Hematopoietic multipotent progenitor cell treated with erythropoietin and hydrocortisone succinate and interleukin-3 and kit ligand, for 6 days (in vitro differentiated cells): ENCODE results near the gene ROPN1B.

ENCODE experiments used
- DNase-seq: peaks from one replicate; pipeline ENCODE4 v3.0.0-alpha.2; 2015

Gene ROPN1B

GRCh38 chr3:126005951-126006350, 37.0 kb downstream of the ROPN1B start:
- peak; percentile 9 for DNase-seq

DNA sequence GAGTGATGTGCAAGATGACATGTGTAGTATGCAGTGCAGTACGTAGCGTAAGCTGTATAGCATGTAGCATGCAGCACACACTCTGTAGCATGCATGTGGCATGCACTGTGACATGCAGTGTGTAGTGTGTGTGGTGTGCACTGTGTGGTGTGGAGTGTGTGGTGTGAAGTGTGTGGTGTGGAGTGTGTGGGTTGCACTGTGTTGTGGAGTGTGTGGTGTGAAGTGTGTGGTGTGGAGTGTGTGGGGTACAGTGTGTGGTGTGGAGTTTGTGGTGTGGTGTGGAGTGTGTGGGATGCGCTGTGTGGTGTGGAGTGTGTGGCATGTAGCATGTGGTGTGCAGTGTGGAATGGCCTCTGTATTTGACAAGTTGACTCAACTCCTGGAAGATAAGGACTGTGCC, 39.2 kb downstream of the ROPN1B start:
- no peak for DNase-seq

- DNase-seq, result no peak
Measured at GRCh38 chr3:126009181-126009580, 40.2 kb downstream of the ROPN1B start.

- DNase-seq, result no peak
Measured at GRCh38 chr3:126013751-126014156, 44.8 kb downstream of the ROPN1B start.

DNA sequence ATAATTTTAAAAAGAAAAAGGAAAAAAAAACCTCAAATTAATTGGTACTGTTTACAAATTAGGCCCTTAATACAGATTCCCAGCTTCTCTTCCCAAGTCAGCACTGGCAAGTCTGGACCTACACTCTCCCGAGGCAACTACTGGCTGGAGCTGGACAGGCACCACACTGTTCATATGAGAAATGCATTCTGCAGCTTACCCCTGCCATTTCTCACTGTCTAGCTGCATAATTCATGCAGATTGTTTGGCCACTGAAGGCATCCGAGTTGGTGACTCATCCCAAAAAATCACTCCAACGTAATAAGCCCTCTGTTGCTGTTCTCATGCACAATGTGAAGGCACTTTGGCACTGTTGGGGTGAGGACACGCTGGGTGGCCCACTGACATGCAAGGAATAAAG, 45.3 kb downstream of the ROPN1B start:
- DNase-seq, result no peak

DNA sequence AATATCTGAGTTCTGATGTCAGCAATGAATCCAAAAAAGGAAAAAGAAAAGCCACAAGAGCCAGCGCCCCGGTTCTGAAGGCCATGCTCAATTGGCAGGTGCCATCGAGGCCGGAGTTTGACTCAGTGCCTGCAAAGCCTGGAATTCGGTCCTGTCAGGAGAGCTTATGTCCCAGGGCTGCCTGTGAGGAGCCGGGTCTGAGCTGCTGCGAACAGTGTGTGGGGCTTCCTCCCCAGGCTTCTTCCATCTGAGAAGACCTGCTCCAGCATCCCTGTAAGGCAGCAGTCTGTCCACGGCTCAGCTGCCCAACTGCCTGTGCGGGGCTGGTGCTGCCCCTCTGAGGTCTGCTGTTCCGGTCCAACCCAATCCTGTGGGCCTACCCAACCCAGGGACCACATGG, 46.1 kb downstream of the ROPN1B start:
- no peak for DNase-seq

DNA sequence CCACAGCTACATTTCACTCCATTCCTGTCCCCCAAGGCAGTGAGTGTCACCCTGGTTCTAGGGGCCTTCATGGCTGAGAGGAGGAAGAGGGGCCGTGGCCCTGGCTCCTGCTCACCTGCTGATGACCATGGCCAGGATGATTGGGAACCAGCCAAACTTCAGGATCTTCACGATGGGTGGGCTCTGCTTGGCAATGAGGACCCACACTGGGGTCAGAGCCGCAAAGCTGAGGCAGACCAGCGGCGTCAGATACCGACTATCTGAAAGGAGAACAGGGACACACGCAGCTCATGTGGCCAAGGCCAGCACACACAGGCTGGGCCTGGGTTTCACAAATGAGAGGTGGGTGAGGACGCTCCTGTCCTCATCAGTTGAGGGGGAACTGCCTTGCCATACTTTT, 47.6 kb downstream of the ROPN1B start:
- no peak for DNase-seq

DNA sequence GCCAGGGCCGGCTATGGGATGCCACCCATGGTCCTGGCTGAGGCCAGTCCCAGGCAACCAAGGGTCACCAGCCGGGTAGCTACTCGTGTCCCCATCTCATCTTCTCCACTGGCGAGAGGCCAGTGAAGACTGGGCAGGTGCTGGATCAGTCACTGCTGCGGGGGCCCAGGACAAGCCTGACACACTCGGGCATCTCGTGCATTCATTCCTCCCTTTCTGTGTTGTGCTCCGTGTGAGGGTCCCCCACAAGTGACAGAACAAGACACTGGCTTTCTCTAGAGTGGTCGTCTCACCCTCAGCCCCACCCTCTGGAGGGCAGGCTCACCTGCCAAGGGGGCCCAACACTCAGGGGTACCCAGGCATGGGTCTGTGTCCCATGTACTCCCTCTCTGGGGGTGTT, 48.4 kb downstream of the ROPN1B start:
- no peak for DNase-seq

DNA sequence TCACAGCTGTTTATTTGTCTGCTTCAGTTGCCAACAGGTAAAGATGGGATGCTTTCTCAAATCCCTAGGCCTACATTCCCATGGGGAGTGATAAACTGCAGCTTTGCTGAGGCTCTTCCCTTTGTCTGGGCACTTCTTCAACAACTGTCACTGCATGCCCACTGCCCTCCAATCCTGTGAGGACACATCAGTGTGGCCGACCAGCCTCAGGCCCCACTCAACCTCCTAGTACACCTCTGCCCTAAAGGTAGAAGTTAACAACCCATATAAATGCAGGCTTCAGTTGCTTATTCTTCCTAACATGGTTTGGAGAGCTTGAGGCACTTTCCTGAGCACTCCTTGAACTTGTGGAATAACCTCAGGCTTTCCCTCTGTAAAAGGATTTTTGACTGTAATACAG, 49.6 kb downstream of the ROPN1B start:
- DNase-seq, result no peak

DNA sequence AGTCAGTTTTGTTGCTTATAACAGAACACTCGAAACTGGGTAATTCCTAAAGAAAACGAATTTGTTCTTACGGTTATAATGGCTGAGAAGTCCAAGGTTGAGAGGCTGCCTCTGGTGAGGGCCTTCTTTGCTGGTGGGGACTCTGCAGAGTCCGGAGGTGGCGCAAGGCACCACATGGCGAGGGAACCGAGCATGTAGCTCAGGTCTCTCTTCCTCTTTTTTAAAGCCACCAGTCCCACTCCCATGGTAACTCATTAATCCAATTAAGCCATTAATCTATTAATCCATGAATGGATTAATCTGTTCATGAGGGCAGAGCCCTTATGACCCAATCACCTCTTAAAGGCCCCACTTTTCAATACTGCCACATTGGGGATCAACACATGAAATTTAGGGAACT, 50.0 kb downstream of the ROPN1B start:
- DNase-seq, result no peak

DNA sequence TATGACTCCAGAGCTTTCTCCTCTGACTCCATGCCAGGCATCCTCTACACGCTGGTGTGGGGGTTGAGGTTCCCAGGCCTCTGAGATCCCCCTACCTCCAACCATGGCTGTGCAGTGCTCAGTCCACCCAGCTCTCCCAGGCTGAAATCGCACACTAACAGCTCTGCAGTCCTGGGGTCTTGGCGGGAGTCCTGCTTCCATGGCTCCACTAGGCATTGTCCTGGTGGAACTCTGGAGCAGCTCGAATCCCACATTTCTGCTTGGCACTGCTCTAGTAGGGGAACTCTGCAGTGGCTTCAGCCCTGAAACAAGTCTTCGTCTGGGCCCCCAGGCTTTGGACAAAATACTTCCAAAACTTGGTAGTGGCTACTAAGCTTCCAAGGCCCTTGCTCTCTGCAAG, 50.7 kb downstream of the ROPN1B start:
- DNase-seq, result no peak

DNA sequence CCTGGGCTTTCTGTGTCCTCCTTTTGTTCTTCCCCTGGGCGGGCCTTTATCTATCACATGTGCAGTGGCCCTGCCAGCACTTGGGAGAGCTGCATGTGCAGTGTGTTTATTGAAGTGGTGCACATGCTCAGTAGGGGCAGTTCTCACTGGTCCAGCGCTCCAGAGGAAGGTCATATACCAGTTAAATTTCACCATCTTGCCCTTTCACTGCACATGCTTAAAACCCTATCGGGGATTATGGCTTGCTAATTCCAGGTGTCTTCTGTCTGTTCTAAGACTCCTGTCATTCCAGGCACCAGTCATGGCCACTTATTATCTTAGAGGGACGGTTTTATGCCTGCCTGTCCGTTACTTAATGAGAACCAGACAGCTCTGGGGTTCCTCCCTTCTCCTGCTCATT, 52.2 kb downstream of the ROPN1B start:
- DNase-seq, result no peak

DNA sequence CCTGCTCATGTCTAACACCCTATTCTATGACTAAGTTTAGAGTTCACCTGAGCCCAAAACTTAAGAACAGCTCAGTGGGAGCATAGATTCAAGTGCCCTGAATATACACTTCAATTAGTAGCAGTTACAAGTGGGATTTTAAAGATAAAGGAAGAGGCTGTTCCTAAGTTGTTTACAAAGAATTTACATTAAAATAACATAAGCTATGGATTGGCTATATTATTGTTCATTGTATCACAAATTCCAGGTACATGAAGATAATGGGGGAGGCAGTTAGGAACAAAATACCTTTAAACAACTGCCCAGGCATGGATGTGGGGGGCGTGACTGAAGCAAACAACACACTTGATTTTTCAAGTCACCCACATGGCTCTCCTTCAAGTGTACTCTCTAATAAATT, 52.7 kb downstream of the ROPN1B start:
- no peak for DNase-seq

- no peak for DNase-seq
Measured at GRCh38 chr3:126022741-126023359, 53.9 kb downstream of the ROPN1B start.

- no peak for DNase-seq
Measured at GRCh38 chr3:126023390-126023789, 54.4 kb downstream of the ROPN1B start.

DNA sequence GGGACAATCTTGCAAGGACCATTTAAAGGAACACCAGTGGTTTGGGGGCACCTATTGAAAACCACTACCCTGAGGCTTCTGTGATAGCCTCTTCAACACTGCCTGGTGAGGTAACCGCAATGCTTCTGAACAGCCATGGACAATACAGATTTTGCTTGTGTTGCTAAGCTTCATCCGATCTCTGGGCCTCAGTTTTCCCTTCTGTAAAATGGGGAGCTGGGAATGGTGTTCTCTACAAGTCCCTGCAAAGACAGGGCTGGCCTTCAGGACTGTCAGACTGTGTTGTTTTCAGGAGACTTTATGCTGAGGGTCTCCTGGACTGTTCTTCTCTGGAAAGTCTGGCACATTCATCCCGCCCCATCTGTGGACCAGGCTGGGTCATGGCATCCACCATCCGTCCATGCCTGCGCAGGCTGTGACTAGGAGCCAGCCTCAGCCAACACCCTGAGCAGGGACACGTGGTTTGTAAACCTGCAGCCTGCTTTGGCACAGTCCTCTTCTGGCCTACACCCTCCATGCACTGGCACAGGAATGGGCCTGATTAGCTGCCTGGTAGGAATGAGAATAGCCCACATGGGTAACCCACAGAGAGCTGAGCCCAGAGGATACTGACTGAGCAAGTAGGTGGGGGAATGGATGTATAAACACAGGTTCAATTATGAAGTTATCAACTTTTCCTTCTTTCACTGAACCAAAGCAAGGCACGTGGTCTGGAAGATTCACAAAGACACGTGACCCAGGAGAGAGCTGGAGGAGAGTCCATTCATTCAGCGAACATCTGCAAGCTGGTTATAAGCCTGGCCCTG, 55.3 kb downstream of the ROPN1B start:
- no peak for DNase-seq

DNA sequence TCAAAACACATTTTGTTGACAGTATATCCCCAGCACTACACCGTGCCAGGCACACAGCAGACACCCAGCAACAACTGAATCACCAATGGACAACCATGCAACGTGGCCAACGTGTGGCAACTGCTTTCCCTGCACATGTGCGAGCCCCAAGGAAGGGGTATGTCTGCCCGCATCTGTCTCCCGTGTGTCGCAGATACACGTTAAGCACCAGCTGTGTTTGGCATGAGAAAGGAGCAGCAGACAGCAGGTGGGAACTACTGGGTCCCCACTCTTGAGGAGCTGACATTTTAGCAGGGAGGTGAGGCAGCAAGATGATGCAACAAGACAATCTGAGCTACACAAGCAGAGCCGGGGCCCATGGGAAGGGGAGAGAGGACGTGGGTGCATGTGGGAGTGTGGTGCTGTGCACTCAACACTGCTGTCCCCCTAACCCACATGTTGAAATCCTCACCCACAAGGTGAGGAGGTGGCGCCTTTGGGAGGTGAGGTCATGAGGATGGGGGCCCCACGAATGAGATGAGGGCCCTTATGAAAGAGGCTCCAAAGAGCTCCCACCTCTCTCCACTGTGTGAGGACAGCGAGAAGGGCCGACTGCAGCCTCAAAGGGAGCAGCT, 56.2 kb downstream of the ROPN1B start:
- no peak for DNase-seq

- no peak for DNase-seq
Measured at GRCh38 chr3:126025862-126026261, 56.9 kb downstream of the ROPN1B start.

GRCh38 chr3:126026277-126026751, 57.3 kb downstream of the ROPN1B start:
- no peak for DNase-seq

DNA sequence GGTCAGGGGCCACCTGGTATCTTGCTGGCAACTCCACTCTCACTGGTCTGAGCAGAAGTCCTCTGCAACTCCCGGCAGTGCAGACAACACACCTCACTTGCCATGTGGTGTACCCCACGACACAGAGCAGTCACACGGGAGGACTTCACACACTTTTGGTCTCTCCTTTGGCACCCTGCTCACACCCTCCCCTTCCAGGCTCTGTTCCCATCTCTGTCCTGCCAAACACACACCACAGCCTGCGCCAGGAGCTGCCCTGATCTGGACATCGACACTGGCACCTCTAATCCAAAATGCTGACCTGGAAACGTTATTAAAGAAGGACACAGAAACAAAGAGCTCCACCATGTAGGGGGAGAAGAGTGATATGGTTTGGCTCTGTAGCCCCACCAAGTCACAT, 57.8 kb downstream of the ROPN1B start:
- no peak for DNase-seq

DNA sequence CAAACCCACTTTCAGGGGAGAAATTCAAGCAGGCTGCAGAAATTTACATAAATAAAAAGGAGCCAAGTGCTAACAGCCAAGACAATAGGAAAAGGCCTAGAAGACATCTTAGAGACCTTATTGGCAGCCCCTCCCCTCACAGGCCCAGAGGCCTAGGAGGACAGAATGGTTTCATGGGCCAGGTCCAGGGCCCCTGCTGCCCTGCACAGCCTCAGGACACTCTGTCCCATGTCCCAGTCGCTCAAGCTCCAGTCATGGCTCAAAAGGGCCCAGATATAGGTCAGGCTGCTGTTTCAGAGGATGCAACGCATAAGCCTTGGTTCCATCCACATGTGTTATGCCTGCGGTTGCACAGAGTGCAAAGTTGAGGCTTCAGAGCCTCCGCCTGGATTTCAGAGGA, 59.1 kb downstream of the ROPN1B start:
- DNase-seq, result no peak

GRCh38 chr3:126029241-126029640, 60.3 kb downstream of the ROPN1B start:
- DNase-seq, result no peak

DNA sequence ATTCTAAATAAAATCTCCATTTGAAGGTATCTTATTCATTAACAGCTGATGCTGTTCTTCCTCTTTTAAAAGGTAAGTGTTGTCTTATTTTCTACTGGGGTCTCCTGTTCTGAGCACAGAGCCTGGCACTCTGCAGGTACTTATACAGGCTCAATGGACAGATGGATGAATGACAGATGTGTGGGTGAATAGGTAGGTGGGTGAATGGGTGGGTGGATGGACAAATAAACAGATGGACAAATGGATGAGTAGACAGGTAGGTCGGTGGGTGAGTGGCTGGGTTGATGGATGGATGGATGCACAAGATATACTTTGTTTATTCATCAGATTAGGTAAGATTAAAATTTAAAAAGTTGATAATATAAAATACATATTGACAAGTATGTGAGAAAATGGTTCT, 61.5 kb downstream of the ROPN1B start:
- no peak for DNase-seq

- no peak for DNase-seq
Measured at GRCh38 chr3:126031981-126032471, 63.0 kb downstream of the ROPN1B start.
